OCI-LY7 (cell line): ENCODE data around the gene PTPRM.

Experiments used
- CTCF ChIP-seq: fragments of 200-600 bp; sonication (generic); conservative IDR thresholded peaks from 2 replicates; pipeline ENCODE4 v1.5.1; 2014; ENCODE audit warnings: mild to moderate bottlenecking, antibody characterized with exemption, low read length, moderate library complexity, mixed read lengths
- EZH2phosphoT487 ChIP-seq: fragments of 200-600 bp; sonication (generic); IDR thresholded peaks from 2 replicates; pipeline ENCODE4 v1.6.1; 2018; ENCODE audit warnings: low read depth, borderline replicate concordance, mild to moderate bottlenecking, mixed run types, antibody characterized with exemption, low read length, moderate library complexity, mixed read lengths

DNA sequence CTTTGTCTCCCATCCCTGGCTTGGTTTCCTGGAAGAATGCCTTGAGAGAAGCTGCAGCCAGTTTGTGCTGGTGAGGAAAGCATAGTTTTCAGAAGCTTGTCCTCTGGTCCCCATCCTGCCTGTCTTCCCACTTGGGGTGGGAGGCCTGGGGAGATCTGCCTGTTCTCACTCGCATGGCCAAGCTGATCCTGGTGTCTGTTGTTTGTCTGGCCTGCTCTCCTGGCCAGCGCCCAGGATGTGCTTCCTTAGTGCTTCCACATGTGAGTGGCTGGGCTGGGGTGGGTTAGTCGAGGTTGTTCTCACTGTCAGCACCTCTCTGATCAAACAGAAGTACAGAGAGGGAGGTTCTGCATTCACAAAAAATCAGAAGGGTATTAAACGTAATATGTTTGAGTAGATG, 49.5 kb downstream of the PTPRM start:
- TF ChIP-seq CTCF (no peak), EZH2phosphoT487 (no peak)
